Panc1 (cell line): ENCODE measurements around the gene KRT75. TPM values are rescaled to one million over a fixed set of nuclear protein-coding genes. Genes with fewer than 3 reads are reported as not detected.

Experiments
- ATAC-seq: fragments of 200-7000 bp; cut with Tn5 transposase; 2 replicates; pipeline ENCODE4 v1.9.1; 2020; ENCODE audit warnings: mild to moderate bottlenecking, moderate library complexity
- BruUV-seq: library from RNA; stranded (reverse); fragments of 400-500 nt; replicated peaks from 2 replicates; lab custom pipeline; 2021; lab: Mats Ljungman, UMichigan
- CTCF ChIA-PET: fragments of 300-600 bp; sonication (Branson Sonifier 250); formaldehyde crosslinking; loops from one replicate; lab custom pipeline; 2022; ENCODE audit warnings: antibody characterized with exemption; lab: Charles Lee
- POLR2A ChIA-PET: fragments of 300-600 bp; sonication (Branson Sonifier 250); formaldehyde crosslinking; loops from one replicate; lab custom pipeline; 2022; ENCODE audit warnings: antibody characterized with exemption; lab: Charles Lee
- DNase-seq: peaks from one replicate; pipeline ENCODE4 v3.0.0-alpha.2; 2010; ENCODE audit warnings: low read depth, low spot score
- H3K27ac ChIP-seq: 2 replicates; pipeline ENCODE4 v1.5.1; 2011; ENCODE audit warnings: mild to moderate bottlenecking, low read length, inconsistent platforms
- H3K27me3 ChIP-seq: fragments of 200-500 bp; sonication (Bioruptor generic); 2 replicates; pipeline ENCODE4 v1.6.0; 2014; ENCODE audit warnings: low read length, inconsistent platforms; ENCODE audit not compliant: control insufficient read depth, insufficient read depth
- H3K36me3 ChIP-seq: fragments of 200-500 bp; sonication (Bioruptor generic); 2 replicates; pipeline ENCODE4 v1.5.1; 2014; ENCODE audit warnings: inconsistent platforms, mild to moderate bottlenecking, low read length, moderate library complexity; ENCODE audit not compliant: control insufficient read depth, insufficient read depth
- H3K4me1 ChIP-seq: 2 replicates; pipeline ENCODE4 v1.5.1; 2011; ENCODE audit warnings: inconsistent platforms, mild to moderate bottlenecking, low read length, moderate library complexity; ENCODE audit not compliant: control insufficient read depth, insufficient read depth
- H3K4me3 ChIP-seq, 2 experiments: 2 replicates each; pipeline ENCODE4 v1.5.1; 2011 to 2012; ENCODE audit warnings: low read depth in 2 of 2, low read length in 2 of 2, mild to moderate bottlenecking in 2 of 2, inconsistent platforms in 1 of 2, moderate library complexity in 1 of 2
- H3K9me3 ChIP-seq: fragments of 200-500 bp; sonication (Bioruptor generic); 2 replicates; pipeline ENCODE4 v1.5.1; 2014; ENCODE audit warnings: low read depth, mild to moderate bottlenecking, inconsistent platforms, low read length, moderate library complexity; ENCODE audit not compliant: control insufficient read depth, insufficient read depth
- POLR2AphosphoS5 ChIP-seq: IDR thresholded peaks from 2 replicates; pipeline ENCODE4 v1.6.1; 2012; ENCODE audit warnings: mild to moderate bottlenecking, low read depth, low read length, moderate library complexity
- SIN3A ChIP-seq: IDR thresholded peaks from 2 replicates; pipeline ENCODE4 v1.6.1; 2012; ENCODE audit warnings: low read depth, mild to moderate bottlenecking, low read length, moderate library complexity, borderline replicate concordance; ENCODE audit not compliant: insufficient read depth
- TCF7L2 ChIP-seq: IDR thresholded peaks from 2 replicates; pipeline ENCODE4 v1.6.1; 2011; ENCODE audit warnings: mild to moderate bottlenecking, low read depth, low read length, inconsistent platforms
- in situ Hi-C: cut with HindIII; loops from 2 replicates; pipeline ENCODE4 v1.10.0; 2016; ENCODE audit warnings: low sequenced_read_pairs, low pct_unique_long_range_greater_than_20kb
- intact Hi-C: fragments of 100-400 bp; cut with micrococcal nuclease; formaldehyde crosslinking; loops from one replicate; pipeline ENCODE4 v1.10.0; 2022; ENCODE audit not compliant: unreplicated experiment
- total RNA-seq: library from RNA; stranded (reverse); gene quantifications from one replicate; pipeline ENCODE4 v1.2.1, GENCODE V29; 2021; ENCODE audit not compliant: unreplicated experiment
- TF ChIP-seq, protein P1 (sequence below): fragments of 450-650 bp; IDR thresholded peaks from 2 replicates; pipeline ENCODE4 v1.5.1; 2017; ENCODE audit warnings: mild to moderate bottlenecking
- TF ChIP-seq, protein P2 (sequence below), 2 experiments: IDR thresholded peaks; 2 replicates each; pipeline ENCODE4 v1.6.1; 2011 to 2012; ENCODE audit warnings: low read depth in 2 of 2, control low read depth in 1 of 2, low read length in 1 of 2, mild to moderate bottlenecking in 1 of 2, moderate library complexity in 1 of 2; ENCODE audit not compliant: insufficient read depth in 1 of 2

KRT75 gene
- total RNA-seq, 1 experiment from 2014 or later = 0.15 TPM

DNA sequence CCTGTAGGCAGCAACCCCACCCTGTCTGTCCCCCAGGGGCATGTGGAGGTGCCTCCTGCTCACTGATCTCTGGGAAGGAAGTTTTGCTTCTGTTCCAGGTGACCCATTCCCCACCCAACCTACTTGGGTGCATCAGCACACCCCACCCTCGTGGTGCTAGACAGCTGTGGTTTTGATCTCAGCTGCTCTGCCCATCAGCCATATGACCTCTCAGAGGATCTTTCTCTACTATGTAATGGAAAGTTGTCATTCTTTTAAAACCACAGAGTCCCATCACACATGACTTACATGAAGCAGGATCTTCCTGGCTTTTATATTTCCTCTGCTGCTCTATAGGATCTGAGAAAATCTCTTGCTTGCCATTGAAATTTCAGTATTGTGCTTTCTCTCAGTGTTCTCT lies 14.5 kb downstream of the KRT75 start:
- TF ChIP-seq TCF7L2 (no peak), SIN3A (no peak), POLR2AphosphoS5 (no peak)
- TF ChIP-seq, protein P1, sequence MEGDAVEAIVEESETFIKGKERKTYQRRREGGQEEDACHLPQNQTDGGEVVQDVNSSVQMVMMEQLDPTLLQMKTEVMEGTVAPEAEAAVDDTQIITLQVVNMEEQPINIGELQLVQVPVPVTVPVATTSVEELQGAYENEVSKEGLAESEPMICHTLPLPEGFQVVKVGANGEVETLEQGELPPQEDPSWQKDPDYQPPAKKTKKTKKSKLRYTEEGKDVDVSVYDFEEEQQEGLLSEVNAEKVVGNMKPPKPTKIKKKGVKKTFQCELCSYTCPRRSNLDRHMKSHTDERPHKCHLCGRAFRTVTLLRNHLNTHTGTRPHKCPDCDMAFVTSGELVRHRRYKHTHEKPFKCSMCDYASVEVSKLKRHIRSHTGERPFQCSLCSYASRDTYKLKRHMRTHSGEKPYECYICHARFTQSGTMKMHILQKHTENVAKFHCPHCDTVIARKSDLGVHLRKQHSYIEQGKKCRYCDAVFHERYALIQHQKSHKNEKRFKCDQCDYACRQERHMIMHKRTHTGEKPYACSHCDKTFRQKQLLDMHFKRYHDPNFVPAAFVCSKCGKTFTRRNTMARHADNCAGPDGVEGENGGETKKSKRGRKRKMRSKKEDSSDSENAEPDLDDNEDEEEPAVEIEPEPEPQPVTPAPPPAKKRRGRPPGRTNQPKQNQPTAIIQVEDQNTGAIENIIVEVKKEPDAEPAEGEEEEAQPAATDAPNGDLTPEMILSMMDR = no peak
- TF ChIP-seq, protein P2, sequence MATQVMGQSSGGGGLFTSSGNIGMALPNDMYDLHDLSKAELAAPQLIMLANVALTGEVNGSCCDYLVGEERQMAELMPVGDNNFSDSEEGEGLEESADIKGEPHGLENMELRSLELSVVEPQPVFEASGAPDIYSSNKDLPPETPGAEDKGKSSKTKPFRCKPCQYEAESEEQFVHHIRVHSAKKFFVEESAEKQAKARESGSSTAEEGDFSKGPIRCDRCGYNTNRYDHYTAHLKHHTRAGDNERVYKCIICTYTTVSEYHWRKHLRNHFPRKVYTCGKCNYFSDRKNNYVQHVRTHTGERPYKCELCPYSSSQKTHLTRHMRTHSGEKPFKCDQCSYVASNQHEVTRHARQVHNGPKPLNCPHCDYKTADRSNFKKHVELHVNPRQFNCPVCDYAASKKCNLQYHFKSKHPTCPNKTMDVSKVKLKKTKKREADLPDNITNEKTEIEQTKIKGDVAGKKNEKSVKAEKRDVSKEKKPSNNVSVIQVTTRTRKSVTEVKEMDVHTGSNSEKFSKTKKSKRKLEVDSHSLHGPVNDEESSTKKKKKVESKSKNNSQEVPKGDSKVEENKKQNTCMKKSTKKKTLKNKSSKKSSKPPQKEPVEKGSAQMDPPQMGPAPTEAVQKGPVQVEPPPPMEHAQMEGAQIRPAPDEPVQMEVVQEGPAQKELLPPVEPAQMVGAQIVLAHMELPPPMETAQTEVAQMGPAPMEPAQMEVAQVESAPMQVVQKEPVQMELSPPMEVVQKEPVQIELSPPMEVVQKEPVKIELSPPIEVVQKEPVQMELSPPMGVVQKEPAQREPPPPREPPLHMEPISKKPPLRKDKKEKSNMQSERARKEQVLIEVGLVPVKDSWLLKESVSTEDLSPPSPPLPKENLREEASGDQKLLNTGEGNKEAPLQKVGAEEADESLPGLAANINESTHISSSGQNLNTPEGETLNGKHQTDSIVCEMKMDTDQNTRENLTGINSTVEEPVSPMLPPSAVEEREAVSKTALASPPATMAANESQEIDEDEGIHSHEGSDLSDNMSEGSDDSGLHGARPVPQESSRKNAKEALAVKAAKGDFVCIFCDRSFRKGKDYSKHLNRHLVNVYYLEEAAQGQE (IDR thresholded peaks at IDR 0.05; ENCODE audit: insufficient read depth in 1 of 2, low read depth in 2 of 2, low read length in 1 of 2) = no peak
- CTCF ChIA-PET = no interaction called here

DNA sequence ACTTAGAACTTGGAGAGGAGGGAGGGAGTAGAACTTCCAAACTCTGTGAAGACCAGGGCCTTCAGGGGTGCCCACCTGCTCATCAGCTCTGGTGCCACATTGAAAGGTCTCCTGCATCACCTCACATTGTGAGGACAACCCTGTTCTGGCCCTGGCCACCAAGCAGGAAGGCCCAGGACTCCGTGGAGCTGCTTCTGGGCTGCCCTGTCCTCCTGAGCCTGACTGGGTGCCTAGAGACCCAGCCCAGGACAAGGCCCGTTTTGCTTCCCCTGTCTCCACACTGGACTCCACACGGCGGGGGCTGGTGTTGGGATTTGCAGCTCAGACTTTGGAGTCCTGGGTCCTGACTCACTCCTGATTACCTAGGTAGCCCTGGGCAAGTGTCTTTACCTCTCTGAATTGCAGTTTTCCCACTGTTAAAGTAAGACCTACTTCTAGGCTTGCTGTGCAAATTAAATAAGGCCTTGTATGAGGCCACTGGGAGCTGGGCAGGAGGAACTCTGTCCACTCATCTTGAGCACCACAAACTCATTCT lies 15.5 kb downstream of the KRT75 start:
- H3K9me3 ChIP-seq = no peaks in the 10 kb centered on the region
- no TSS peak for BruUV-seq
- no peaks in the 10 kb centered on the region for H3K36me3 ChIP-seq
- no peak overlapping the region for H3K4me3 ChIP-seq
- no peaks in the 10 kb centered on the region for H3K27me3 ChIP-seq
- no peak for TF ChIP-seq SIN3A
- no peak for TF ChIP-seq TCF7L2
- no peak for TF ChIP-seq POLR2AphosphoS5
- TF ChIP-seq, protein P1 = no peak
- TF ChIP-seq, protein P2 (IDR thresholded peaks at IDR 0.05; ENCODE audit: insufficient read depth in 1 of 2, low read depth in 2 of 2, low read length in 1 of 2) = no peak
- H3K4me1 ChIP-seq = no peaks in the 10 kb centered on the region
- ChIA-PET POLR2A (no interaction called here), CTCF (no interaction called here)
- intact Hi-C loops (no loop called here), in situ Hi-C loops (no loop called here)
- ATAC-seq = no peak
- no peak for DNase-seq
- no peak overlapping the region for H3K27ac ChIP-seq

More for the DNA sequence above, 14.5 kb downstream of the KRT75 start:
- Histone ChIP-seq H3K4me3 (no peak overlapping the region), H3K36me3 (no peaks in the 10 kb centered on the region), H3K27ac (no peak overlapping the region), H3K9me3 (no peaks in the 10 kb centered on the region), H3K4me1 (no peaks in the 10 kb centered on the region), H3K27me3 (no peaks in the 10 kb centered on the region)
- BruUV-seq = no TSS peak
- POLR2A ChIA-PET = interaction anchor here (0.6 kb wide), 1 partner anchor 541 kb away, joined by 3 read pairs; no protein-coding TSS in a partner anchor
- DNase-seq (no peak), ATAC-seq (no peak)
- in situ Hi-C loops (no loop called here), intact Hi-C loops (no loop called here)
